DLD1 (cell line): ENCODE data around the gene ITGA2B.
"Not testable (repeated sequence)": the region's sequence is repeated elsewhere in the genome, so short reads cannot be mapped to it uniquely, and the experiment has no call there.

Experiments used
- in situ Hi-C: cut with HindIII; loops from 2 replicates; pipeline ENCODE4 v1.10.0; 2017; ENCODE audit warnings: low sequenced_read_pairs

Gene ITGA2B

GRCh38 chr17:44352828-44353671 lies 36.4 kb downstream of the ITGA2B start:
- in situ Hi-C loops, result no loop called here

GRCh38 chr17:44351961-44352827 lies 37.3 kb downstream of the ITGA2B start:
- in situ Hi-C loops, result no loop called here

- in situ Hi-C loops, result no loop called here
These were observed 38.0 kb downstream of the ITGA2B start for GRCh38 chr17:44351464-44351863.

- in situ Hi-C loops, result no loop called here
These were observed 38.7 kb downstream of the ITGA2B start for GRCh38 chr17:44350733-44351226.

- in situ Hi-C loops, result no loop called here
These were observed 39.8 kb downstream of the ITGA2B start for GRCh38 chr17:44349553-44350070.

- in situ Hi-C loops, result no loop called here
These were observed 40.5 kb downstream of the ITGA2B start for GRCh38 chr17:44348988-44349364.

- in situ Hi-C loops, result no loop called here
These were observed 41.0 kb downstream of the ITGA2B start for GRCh38 chr17:44348234-44348987.

- in situ Hi-C loops, result not testable (repeated sequence)
These were observed 42.0 kb downstream of the ITGA2B start for GRCh38 chr17:44347206-44348055.

GRCh38 chr17:44346064-44346844 lies 43.2 kb downstream of the ITGA2B start:
- in situ Hi-C loops, result no loop called here

- in situ Hi-C loops, result no loop called here
These were observed 43.9 kb downstream of the ITGA2B start for GRCh38 chr17:44345454-44346026.

- in situ Hi-C loops, result no loop called here
These were observed 44.5 kb downstream of the ITGA2B start, which contains the start of gene GRN for GRCh38 chr17:44344939-44345453. GRN (plus strand) TSS chr17:44345302; CDS start chr17:44349165, 3,863 bp downstream.

- in situ Hi-C loops, result no loop called here
These were observed 45.8 kb downstream of the ITGA2B start for GRCh38 chr17:44343510-44344209.

- in situ Hi-C loops, result not testable (repeated sequence)
These were observed 48.9 kb downstream of the ITGA2B start for GRCh38 chr17:44340553-44340952.

GRCh38 chr17:44338702-44339101 lies 50.7 kb downstream of the ITGA2B start:
- in situ Hi-C loops, result no loop called here

- in situ Hi-C loops, result no loop called here
These were observed 53.5 kb downstream of the ITGA2B start for GRCh38 chr17:44335968-44336367.

- in situ Hi-C loops, result no loop called here
These were observed 53.9 kb downstream of the ITGA2B start for GRCh38 chr17:44335564-44335963.

- in situ Hi-C loops, result no loop called here
These were observed 54.7 kb downstream of the ITGA2B start for GRCh38 chr17:44334727-44335126.

- in situ Hi-C loops, result no loop called here
These were observed 55.1 kb downstream of the ITGA2B start for GRCh38 chr17:44334315-44334714.
